Measurements from ENCODE around the gene OST4.

OST4 gene

DNA sequence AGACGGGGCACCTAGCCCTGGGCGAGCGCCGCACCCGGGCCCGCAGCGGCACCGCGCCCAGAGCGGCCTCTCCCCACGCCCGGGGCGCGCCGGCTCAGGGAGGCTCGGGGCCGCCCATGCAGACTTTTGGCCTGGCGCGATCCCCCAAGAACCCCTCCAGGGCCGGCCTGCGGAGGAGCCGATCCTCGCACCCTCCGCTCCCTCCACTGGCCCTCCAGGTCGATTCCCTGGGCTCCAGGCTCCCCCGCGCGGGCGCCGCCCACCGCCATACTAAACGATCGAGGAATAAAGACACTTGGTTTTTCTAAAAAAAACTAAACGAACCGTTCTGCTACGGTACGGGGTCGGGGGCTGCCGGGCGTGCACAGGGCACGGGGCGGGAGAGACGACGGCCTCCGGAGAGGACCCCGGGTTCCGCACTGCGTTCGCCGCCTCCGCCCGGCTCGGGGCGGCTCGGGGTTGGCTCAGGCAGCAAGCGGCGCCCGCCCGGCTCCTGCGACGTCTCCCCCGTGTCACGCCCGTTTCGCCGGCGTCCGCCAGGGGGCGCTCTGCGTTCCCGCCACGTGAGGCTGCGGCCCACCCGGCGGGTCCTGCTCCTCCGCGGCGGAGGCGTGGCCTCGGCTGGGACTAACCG is 14.8 kb upstream of the OST4 start:
- TF ChIP-seq, protein P1, sequence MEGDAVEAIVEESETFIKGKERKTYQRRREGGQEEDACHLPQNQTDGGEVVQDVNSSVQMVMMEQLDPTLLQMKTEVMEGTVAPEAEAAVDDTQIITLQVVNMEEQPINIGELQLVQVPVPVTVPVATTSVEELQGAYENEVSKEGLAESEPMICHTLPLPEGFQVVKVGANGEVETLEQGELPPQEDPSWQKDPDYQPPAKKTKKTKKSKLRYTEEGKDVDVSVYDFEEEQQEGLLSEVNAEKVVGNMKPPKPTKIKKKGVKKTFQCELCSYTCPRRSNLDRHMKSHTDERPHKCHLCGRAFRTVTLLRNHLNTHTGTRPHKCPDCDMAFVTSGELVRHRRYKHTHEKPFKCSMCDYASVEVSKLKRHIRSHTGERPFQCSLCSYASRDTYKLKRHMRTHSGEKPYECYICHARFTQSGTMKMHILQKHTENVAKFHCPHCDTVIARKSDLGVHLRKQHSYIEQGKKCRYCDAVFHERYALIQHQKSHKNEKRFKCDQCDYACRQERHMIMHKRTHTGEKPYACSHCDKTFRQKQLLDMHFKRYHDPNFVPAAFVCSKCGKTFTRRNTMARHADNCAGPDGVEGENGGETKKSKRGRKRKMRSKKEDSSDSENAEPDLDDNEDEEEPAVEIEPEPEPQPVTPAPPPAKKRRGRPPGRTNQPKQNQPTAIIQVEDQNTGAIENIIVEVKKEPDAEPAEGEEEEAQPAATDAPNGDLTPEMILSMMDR (IDR thresholded peaks at IDR 0.05; ENCODE audit: low read depth, low read length) = peak; percentile 38
- H3K4me3 ChIP-seq (replicated peaks in 1 of 2; ENCODE audit: low read depth in 2 of 2, low read length in 2 of 2) = peak overlapping the region; percentile 38 to 54
- peak; percentile 88 to 95 for DNase-seq (ENCODE audit: low read depth in 2 of 2)

DNA sequence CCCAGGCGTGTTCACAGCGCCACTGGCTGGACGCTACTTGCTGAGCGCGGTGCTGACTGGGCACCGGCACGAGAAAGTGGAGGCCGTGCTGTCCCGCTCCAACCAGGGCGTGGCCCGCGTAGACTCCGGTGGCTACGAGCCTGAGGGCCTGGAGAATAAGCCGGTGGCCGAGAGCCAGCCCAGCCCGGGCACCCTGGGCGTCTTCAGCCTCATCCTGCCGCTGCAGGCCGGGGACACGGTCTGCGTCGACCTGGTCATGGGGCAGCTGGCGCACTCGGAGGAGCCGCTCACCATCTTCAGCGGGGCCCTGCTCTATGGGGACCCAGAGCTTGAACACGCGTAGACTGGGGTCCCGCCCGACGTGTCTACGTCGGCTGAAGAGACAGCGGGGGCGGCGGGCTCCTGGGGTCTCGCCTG is 14.2 kb upstream of the OST4 start:
- DNase-seq (ENCODE audit: low read depth in 2 of 2) = peak; percentile 70 to 75
- TF ChIP-seq, protein P1 (IDR thresholded peaks at IDR 0.05; ENCODE audit: low read depth, low read length) = peak; percentile 47
- peak overlapping the region; percentile 37 to 54 for H3K4me3 ChIP-seq (replicated peaks in 1 of 2; ENCODE audit: low read depth in 2 of 2, low read length in 2 of 2)

DNA sequence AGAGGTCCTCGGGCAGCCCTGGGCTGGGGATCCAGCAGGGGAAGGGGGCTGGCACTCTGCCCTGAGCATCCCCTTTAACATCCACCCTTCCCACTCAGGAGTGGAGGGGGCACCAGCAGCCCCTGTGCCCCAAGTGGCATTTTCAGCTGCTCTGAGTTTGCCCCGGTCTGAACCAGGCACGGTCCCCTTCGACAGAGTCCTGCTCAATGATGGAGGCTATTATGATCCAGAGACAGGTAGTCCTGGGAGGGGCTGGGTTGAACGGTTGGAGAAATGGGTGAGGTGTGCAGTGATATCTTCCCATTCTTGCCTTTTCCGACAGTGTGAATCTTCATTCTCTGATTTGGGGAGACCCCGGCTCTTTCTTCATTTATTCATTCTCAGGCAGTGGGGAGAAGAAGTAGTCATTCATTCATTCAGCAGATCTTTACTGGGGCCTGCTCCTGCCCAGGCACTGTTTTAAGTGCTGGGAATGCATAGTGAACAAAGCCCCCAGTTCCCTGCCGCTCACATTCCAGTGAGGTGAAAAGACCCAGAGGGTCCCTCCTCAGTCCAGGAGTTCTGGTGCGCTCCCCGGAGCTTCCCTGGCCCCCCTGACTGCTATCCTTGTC is 13.7 kb upstream of the OST4 start:
- TF ChIP-seq, protein P1 (IDR thresholded peaks at IDR 0.05; ENCODE audit: low read depth, low read length) = no peak
- H3K4me3 ChIP-seq (replicated peaks in 1 of 2; ENCODE audit: low read depth in 2 of 2, low read length in 2 of 2) = peak overlapping the region; percentile 37 to 54

DNA sequence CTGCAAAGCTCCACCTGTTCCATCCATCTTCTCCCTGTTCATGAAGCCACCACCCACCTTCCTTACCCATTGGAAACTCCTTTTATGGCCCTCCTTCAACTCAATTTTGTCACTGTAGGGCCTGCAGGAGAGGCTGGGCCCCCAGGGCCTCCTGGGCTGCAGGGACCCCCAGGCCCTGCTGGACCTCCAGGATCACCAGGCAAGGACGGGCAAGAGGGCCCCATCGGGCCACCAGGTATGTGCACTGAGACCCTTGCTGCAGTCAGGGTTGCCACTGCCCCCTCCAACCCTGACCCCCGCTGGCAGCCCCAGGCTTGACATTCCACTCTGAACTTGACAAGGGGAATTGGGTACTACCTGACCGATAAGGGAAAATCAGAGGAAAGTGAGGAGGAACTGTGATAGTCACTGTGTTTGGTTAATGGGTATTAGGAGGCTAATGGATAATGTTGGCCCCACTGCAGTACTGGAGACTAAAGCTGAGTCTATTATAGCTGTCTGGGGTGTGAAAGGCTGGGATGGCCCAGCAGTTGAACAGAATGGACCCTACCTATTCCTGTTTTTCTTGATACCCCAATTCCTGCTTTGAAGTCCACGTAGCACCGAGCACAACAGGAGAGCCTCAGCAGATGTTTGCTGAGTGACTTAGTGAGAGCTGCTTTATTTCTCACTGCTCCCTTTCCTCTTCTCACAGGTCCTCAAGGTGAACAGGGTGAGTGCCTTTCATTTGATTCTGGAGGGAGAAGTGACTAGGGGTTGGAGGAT is 13.0 kb upstream of the OST4 start:
- no peak overlapping the region for H3K4me3 ChIP-seq (replicated peaks in 1 of 2; ENCODE audit: low read depth in 2 of 2, low read length in 2 of 2)
- no peak for DNase-seq (ENCODE audit: low read depth in 2 of 2)
- TF ChIP-seq, protein P1 (IDR thresholded peaks at IDR 0.05; ENCODE audit: low read depth, low read length) = no peak

More for the DNA sequence above, 13.7 kb upstream of the OST4 start:
- no peak for DNase-seq (ENCODE audit: low read depth in 2 of 2)

DNA sequence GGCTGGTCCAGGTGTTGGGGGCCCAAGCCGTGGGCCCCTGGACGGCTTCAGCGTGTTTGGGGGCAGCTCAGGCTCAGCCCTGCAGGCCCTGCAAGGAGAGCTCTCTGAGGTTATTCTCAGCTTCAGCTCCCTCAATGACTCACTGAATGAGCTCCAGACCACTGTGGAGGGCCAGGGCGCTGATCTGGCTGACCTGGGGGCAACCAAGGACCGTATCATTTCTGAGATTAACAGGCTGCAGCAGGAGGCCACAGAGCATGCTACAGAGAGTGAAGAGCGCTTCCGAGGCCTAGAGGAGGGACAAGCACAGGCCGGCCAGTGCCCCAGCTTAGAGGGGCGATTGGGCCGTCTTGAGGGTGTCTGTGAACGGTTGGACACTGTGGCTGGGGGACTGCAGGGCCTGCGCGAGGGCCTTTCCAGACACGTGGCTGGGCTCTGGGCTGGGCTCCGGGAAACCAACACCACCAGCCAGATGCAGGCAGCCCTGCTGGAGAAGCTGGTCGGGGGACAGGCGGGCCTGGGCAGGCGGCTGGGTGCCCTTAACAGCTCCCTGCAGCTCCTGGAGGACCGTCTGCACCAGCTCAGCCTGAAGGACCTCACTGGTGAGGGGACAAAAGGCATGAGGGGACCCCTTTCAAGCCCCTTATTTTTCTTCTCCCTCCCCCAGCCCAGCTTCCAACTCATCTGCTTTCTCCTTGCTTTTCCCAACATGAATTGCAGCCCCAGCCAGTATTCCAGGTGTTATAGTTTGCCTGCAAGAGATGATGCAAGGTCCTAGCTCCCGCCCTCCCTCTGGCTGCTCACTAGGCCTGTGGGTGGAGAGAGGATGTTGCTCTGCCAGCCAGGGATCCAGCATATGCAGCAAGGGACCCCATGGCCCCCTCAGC is 12.2 kb upstream of the OST4 start:
- no peak overlapping the region for H3K4me3 ChIP-seq (replicated peaks in 1 of 2; ENCODE audit: low read depth in 2 of 2, low read length in 2 of 2)
- TF ChIP-seq, protein P1 (IDR thresholded peaks at IDR 0.05; ENCODE audit: low read depth, low read length) = no peak
- no peak for DNase-seq (ENCODE audit: low read depth in 2 of 2)

DNA sequence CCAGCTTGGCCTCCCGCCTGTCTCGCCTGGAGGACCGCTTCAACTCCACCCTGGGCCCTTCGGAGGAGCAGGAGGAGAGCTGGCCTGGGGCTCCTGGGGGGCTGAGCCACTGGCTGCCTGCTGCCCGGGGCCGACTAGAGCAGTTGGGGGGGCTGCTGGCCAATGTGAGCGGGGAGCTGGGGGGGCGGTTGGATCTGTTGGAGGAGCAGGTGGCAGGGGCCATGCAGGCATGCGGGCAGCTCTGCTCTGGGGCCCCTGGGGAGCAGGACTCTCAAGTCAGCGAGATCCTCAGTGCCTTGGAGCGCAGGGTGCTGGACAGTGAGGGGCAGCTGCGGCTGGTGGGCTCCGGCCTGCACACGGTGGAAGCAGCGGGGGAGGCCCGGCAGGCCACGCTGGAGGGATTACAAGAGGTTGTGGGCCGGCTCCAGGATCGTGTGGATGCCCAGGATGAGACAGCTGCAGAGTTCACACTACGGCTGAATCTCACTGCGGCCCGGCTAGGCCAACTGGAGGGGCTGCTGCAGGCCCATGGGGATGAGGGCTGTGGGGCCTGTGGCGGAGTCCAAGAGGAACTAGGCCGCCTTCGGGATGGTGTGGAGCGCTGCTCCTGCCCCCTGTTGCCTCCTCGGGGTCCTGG is 11.4 kb upstream of the OST4 start:
- no peak for DNase-seq (ENCODE audit: low read depth in 2 of 2)
- TF ChIP-seq, protein P1 (IDR thresholded peaks at IDR 0.05; ENCODE audit: low read depth, low read length) = no peak
- H3K4me3 ChIP-seq (replicated peaks in 1 of 2; ENCODE audit: low read depth in 2 of 2, low read length in 2 of 2) = no peak overlapping the region

Measured in cardiac fibroblast (primary cell).